Esophagus (tissue), 2 donors: ENCODE results near the gene ARMCX5. TPM values are rescaled to one million over a fixed set of nuclear protein-coding genes. Genes with fewer than 3 reads are reported as not detected.
A peak's percentile ranks its signal among the peaks of the same experiment; 100 is the strongest.

Experiments
- H3K27ac ChIP-seq, 2 donors: one replicate each; pipeline ENCODE4 v1.5.1; 2013; ENCODE audit warnings: low read depth in 2 of 2, mild to moderate bottlenecking in 2 of 2, inconsistent platforms in 1 of 2, low read length in 1 of 2, moderate library complexity in 1 of 2
- H3K27me3 ChIP-seq, 2 donors: one replicate each; pipeline ENCODE4 v1.6.1; 2013; ENCODE audit warnings: low read length in 2 of 2, control low read depth in 1 of 2, mild to moderate bottlenecking in 1 of 2; ENCODE audit not compliant: insufficient read depth in 2 of 2, control insufficient read depth in 1 of 2
- H3K36me3 ChIP-seq, 2 donors: one replicate each; pipeline ENCODE4 v1.6.1; 2013; ENCODE audit warnings: low read length in 1 of 2; ENCODE audit not compliant: control insufficient read depth in 2 of 2, insufficient read depth in 2 of 2
- H3K4me1 ChIP-seq, 2 donors: one replicate each; pipeline ENCODE4 v1.6.1; 2013; ENCODE audit warnings: low read length in 1 of 2; ENCODE audit not compliant: control insufficient read depth in 2 of 2, insufficient read depth in 2 of 2
- H3K4me3 ChIP-seq, 2 donors: one replicate each; pipeline ENCODE4 v1.5.1; 2013; ENCODE audit warnings: low read length in 2 of 2, mild to moderate bottlenecking in 2 of 2, low read depth in 1 of 2, moderate library complexity in 1 of 2
- H3K9me3 ChIP-seq, 2 donors: one replicate each; pipeline ENCODE4 v1.6.1; 2013; ENCODE audit warnings: mild to moderate bottlenecking in 2 of 2, low read depth in 1 of 2, low read length in 1 of 2, moderate library complexity in 1 of 2; ENCODE audit not compliant: control insufficient read depth in 2 of 2, insufficient read depth in 1 of 2
- WGBS, 2 donors: extraction: QIAGEN DNeasy Blood & Tissue Kit; methylation state at CpG; one replicate each; pipeline ENCODE4 v1.1.7; 2013; 5-methylcytosine and 5-hydroxymethylcytosine counted together
- polyA plus RNA-seq, 2 donors: library from polyadenylated mRNA; stranded (reverse); fragments of 200-250 nt; gene quantifications; one replicate each; pipeline ENCODE4 v1.2.3, GENCODE V29; 2013
- donor health status: healthy with polysubstance abuse.
- donor health status: Bipolar disorder and iron deficiency.

ARMCX5 gene
- polyA plus RNA-seq: 1 to 10 TPM; 3.3 to 8.4 TPM

GRCh38 chrX:102599084-102599950, at the start of gene ARMCX5:
ARMCX5 (plus strand) TSS chrX:102599515; CDS start chrX:102602142, 2,627 bp downstream.
- Histone ChIP-seq H3K27ac (peak within 1 kb of the TSS; percentile 57 to 82), H3K36me3 (no peaks in the 10 kb centered on the region), H3K4me3 (peak within 1 kb of the TSS; percentile 69 to 72), H3K4me1 (no peaks in the 10 kb centered on the region), H3K27me3 (no peaks in the 10 kb centered on the region), H3K9me3 (no peaks in the 10 kb centered on the region)
- WGBS, 2 donors: 1 to 27% methylated on average over 42 of the region's 42 CpGs

- 73 to 81% methylated on average over 2 of the region's 2 CpGs for WGBS, 2 donors
- Histone ChIP-seq H3K27me3 (no peaks in the 10 kb centered on the region), H3K4me1 (no peaks in the 10 kb centered on the region), H3K27ac (no peak overlapping the region), H3K9me3 (no peaks in the 10 kb centered on the region), H3K4me3 (no peak overlapping the region), H3K36me3 (no peaks in the 10 kb centered on the region)
These were observed 40.7 kb upstream of the ARMCX5 start for GRCh38 chrX:102558607-102559006.

- Histone ChIP-seq H3K4me3 (no peak overlapping the region), H3K27me3 (no peaks in the 10 kb centered on the region), H3K36me3 (no peaks in the 10 kb centered on the region), H3K4me1 (no peaks in the 10 kb centered on the region), H3K27ac (no peak overlapping the region), H3K9me3 (no peaks in the 10 kb centered on the region)
- 68 to 86% methylated on average over 2 of the region's 2 CpGs for WGBS, 2 donors
These were observed 38.8 kb upstream of the ARMCX5 start for GRCh38 chrX:102560423-102561068.

DNA sequence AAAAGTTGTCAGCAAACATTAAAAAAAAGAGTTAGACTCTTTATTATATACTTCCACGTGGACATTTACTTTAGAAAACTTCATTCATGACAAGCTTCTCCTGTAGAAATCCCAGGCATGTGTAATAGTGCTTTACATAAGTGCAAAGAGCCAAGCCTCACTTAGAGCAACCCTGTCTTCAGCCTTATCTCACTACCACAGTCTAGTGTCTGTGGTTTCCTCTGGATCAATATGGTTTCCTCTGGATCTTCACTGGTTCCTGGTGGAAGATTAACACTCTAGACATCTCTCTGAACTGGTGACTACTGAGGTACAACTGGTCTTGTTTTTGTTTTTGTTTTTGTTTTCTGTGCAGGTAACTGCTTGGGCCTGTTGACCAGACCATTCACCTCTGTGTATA, 18.4 kb upstream of the ARMCX5 start:
- Histone ChIP-seq H3K27me3 (no peaks in the 10 kb centered on the region), H3K27ac (no peak overlapping the region), H3K4me1 (no peaks in the 10 kb centered on the region), H3K9me3 (no peaks in the 10 kb centered on the region), H3K4me3 (no peak overlapping the region), H3K36me3 (no peaks in the 10 kb centered on the region)
- WGBS, 2 donors: 32 to 42% methylated on average over 1 of the region's 1 CpG

- Histone ChIP-seq H3K27me3 (no peaks in the 10 kb centered on the region), H3K4me3 (no peak overlapping the region), H3K4me1 (no peaks in the 10 kb centered on the region), H3K9me3 (no peaks in the 10 kb centered on the region), H3K36me3 (no peaks in the 10 kb centered on the region), H3K27ac (no peak overlapping the region)
- 84 to 85% methylated on average over 2 of the region's 2 CpGs for WGBS, 2 donors
These were observed 5.9 kb upstream of the ARMCX5 start for GRCh38 chrX:102593367-102593766.

- Histone ChIP-seq H3K9me3 (no peaks in the 10 kb centered on the region), H3K27ac (peak overlapping the region; percentile 57 to 82), H3K4me3 (peak overlapping the region; percentile 69 to 72), H3K36me3 (no peaks in the 10 kb centered on the region), H3K4me1 (no peaks in the 10 kb centered on the region), H3K27me3 (no peaks in the 10 kb centered on the region)
- WGBS, 2 donors: 7 to 23% methylated on average over 6 of the region's 6 CpGs
These were observed 750 bp downstream of the ARMCX5 start for GRCh38 chrX:102599951-102600579.

GRCh38 chrX:102604327-102604726, 5.0 kb downstream of the ARMCX5 start:
- Histone ChIP-seq H3K36me3 (no peaks in the 10 kb centered on the region), H3K4me1 (no peaks in the 10 kb centered on the region), H3K4me3 (no peak overlapping the region), H3K27ac (no peak overlapping the region), H3K27me3 (no peaks in the 10 kb centered on the region), H3K9me3 (no peaks in the 10 kb centered on the region)
- 54 to 56% methylated on average over 1 of the region's 1 CpG for WGBS, 2 donors

DNA sequence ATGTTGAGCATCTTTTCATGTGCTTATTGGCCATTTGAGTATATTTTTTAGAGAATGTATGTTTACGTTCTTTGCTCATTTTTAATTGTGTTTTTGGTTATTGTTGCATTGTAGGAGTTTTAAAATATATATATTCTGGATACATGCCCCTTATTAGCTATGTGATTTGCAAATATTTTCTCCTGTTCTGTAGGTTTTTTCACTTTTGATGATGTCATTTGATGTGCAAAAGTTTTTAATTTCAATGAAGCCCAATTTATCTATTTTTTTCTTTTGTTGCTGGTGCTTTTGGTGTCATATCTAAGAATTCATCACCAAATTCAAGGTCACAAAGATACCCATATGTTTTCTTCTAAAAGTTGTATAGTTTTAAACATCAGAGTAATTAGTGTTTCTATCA, 6.8 kb downstream of the ARMCX5 start:
- Histone ChIP-seq H3K4me3 (no peak overlapping the region), H3K27ac (no peak overlapping the region), H3K9me3 (no peaks in the 10 kb centered on the region), H3K27me3 (no peaks in the 10 kb centered on the region), H3K4me1 (no peaks in the 10 kb centered on the region), H3K36me3 (no peaks in the 10 kb centered on the region)
- WGBS, 2 donors: 80 to 98% methylated on average over 1 of the region's 1 CpG

- no peaks in the 10 kb centered on the region for H3K27me3 ChIP-seq
- H3K36me3 ChIP-seq: no peaks in the 10 kb centered on the region
- no peak overlapping the region for H3K27ac ChIP-seq
- WGBS, 2 donors: 67 to 99% methylated on average over 4 of the region's 4 CpGs
- no peaks in the 10 kb centered on the region for H3K4me1 ChIP-seq
- H3K4me3 ChIP-seq: no peak overlapping the region
- no peaks in the 10 kb centered on the region for H3K9me3 ChIP-seq
These were observed 11.6 kb downstream of the ARMCX5 start for GRCh38 chrX:102610905-102611304.
